GM19025 (cell line): ENCODE measurements around the gene SMOC1.

Source experiments
- ATAC-seq: cut with Tn5 transposase; IDR thresholded peaks from one replicate; pipeline ENCODE4 v1.9.1; 2021; ENCODE audit warnings: mild to moderate bottlenecking, low read depth, moderate library complexity; ENCODE audit not compliant: unreplicated experiment

SMOC1 gene

DNA sequence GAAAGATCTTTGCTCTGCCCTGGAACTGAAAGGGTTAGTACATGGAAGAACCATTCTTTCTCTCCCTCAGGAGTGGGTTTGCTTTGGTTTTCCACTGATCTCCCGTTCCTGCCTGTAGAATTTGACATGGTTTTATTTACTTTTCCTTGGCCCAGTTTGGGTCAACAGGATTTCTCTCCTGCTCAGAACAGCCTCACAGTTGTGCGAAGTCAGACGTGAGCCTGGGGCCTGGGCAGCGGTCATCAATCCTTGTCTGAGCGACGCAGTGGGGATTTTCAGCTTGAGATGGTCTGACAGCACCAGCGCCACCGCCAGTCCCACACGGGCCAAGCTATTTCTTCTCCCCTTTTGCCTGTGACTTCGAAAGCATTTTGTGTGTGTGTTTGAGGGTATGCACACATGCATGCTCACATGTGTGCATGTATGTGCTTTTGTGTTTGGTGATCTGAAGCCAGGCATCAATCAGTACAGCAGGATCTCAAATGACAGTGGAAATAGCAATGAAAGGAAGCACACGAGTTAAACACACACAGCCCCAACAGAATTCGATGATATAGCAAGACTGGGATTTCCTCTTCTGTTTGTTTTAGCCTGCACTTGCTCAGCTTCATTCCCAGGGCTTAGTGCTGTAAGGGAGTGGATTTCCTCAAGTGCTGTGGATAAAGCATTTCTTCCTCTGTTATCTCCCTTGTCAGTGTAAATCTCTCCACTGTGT, 58.3 kb downstream of the SMOC1 start:
- ATAC-seq = no peak

DNA sequence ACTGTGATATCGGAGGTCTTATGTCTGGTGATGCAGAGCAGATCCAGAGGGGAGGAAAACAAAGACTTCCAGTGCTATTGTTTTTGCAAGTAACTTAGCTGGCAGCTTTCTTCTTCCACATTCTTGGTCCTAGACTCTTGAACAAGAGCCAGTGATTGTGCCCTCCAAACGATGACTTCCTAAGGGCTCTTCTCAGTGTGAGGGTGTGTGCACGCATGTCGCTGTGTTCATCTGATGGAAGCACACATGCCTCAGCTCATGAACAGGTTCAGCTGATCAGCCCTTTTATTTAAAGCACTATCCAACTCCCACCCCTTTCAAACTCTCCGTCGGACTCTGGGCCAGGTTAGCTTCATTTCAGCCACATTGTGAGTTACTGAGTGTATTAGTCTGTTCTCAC, 59.5 kb downstream of the SMOC1 start:
- ATAC-seq = no peak

GRCh38 chr14:69941768-69942742, 62.8 kb downstream of the SMOC1 start:
- ATAC-seq = no peak

GRCh38 chr14:69943084-69943780, 64.0 kb downstream of the SMOC1 start:
- ATAC-seq = no peak

DNA sequence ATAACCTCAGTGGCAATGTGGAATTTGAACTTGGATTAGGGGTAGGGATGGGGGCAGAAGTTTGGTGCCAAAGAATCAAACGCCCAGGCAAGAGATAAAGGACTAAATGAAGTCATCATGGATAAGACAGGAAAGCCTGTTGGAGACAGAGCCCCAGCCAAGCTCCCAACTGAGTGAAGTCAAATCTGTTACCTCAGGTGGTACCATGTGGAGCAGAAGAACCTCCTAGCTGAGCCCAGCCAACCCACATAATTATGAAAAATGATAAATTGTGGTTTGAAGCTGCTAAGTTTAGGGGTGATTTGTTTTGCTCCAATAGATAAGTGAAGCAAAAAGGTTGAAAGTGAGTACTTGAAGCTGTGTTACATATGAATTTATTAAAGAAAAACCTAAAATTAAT, 66.1 kb downstream of the SMOC1 start:
- no peak for ATAC-seq

DNA sequence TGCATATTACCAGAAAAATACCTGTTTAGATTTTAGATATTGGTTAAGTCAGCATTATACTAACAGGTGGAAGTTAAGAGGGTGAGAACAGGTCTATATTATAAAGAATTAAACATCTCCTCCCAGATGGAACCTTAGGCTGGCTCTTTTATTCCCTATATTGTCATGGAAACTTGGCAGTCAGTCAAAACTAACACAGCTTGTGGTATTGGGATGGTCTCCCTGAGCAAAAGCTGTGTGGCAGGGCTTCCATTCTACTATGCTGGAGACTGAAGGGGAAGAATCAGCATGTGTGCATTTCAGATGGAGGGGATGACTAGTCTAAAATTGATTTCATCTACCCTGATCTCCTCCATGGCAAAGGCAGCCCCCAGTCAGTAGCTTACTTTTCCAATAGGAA, 66.7 kb downstream of the SMOC1 start:
- no peak for ATAC-seq

DNA sequence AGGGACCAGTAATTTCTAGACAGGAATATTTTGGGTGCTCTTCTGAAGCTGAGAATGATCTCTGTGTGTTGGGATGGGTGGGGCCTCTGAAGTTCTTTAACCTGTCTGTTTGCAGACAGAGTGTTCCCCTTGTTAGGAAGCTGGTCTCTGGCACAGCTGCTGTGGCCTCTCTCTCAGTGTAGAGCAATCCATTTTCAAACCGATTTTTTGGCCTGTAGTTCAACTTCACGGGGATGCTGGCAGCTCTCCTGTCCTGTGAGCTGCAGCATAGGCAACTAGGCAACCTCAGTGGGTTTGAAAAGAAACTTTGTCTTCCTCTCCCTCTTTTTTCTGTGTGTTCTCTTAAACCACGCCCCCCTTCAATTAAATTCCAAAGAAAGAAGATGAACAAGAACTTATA, 69.1 kb downstream of the SMOC1 start:
- ATAC-seq = no peak

GRCh38 chr14:69951263-69951662, 72.0 kb downstream of the SMOC1 start:
- no peak for ATAC-seq

DNA sequence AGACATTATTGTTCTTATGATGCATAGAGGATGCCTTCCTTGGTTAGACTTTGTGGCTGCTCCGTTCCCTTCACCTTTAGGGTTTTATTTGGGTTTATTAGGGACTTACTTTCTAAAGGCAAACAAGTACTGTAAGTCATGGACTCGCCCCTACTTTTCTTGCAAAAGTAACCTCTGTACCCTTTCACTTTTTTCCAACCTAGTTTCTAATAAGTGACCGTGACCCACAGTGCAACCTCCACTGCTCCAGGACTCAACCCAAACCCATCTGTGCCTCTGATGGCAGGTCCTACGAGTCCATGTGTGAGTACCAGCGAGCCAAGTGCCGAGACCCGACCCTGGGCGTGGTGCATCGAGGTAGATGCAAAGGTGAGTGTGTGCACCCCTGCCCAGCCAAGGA, 72.7 kb downstream of the SMOC1 start:
- no peak for ATAC-seq

GRCh38 chr14:69953266-69953915, 74.2 kb downstream of the SMOC1 start:
- no peak for ATAC-seq

DNA sequence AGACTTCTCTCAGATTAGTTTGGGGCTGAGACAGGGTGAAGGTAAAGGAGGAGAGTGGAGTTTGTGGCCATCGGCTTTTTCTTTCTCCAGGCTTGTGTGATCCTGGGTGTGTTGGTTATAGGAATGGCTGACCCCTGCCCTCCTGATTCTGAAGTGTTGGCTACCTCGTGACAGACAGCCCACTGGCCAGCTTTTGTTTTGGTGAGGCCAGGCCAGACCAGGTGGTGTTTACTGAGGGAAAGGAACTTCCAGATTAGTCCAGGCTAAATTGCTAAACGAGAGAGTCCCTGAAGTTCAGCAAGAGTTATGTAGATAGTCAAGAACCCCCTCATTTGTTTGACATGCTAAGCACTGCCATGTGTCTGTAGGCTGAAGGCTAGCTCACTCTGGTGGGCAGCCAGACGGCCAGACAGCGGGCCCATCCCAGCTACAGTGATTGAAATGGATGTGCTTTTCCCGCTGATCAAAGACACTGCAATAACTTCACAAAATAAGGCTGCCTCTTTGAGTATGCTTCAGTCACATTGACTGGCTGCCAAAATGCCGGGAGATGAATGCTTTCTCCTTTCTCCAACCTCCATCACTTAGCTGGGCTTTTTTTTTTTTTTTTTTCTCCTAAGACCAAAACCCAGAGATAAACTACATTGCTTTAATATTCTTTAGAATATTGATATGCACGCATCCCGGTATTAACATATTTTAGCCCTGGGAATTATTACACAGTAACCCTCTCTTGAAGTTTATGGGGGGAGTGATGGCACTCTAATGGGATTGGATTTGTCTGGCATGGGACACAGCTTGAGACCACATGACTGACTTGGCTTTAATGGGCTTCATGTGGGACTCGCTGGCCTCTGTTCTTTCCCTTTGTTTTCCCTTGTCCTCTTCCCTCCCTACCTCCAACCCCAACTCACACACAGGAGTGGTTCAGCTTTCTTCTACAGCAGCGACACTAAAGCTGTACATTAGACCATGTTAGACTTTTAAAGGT, 76.9 kb downstream of the SMOC1 start:
- ATAC-seq = no peak

DNA sequence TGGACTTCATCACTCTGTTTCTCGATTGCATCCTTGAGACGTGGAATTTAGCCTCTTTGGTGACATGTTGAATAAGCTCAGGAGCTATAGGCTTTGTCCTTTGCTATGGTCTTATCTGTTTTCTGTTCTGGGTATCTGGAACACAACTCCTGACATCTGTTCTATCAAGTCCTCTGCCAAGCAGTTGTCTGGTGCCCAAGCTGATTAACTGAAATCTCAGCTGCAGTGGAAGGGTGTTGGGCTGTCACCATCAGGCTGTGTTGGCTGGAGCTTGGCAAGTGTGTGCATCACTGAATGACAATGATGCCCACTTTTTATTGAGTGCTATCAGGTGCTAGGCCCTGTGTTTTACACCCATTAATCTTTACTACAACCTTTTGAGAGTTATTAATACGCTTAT, 77.8 kb downstream of the SMOC1 start:
- ATAC-seq = no peak

DNA sequence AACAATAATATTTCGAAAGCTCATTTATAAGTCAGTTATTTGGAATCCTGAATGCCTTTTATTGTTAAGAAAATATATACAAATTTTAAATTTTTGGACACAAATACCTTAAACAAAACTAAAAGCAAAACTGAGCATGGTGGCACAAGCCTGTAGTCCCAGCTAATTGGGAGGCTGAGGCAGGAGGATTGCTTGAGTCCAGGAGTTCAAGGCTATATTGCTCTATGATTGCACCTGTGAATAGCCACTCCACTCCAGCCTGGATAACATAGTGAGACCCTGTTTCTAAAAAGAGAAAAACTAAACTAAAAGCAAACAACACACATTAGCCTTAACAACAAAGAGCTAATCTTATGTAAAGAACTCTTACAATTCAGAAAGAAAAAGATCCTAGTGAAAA, 78.8 kb downstream of the SMOC1 start:
- ATAC-seq = no peak

DNA sequence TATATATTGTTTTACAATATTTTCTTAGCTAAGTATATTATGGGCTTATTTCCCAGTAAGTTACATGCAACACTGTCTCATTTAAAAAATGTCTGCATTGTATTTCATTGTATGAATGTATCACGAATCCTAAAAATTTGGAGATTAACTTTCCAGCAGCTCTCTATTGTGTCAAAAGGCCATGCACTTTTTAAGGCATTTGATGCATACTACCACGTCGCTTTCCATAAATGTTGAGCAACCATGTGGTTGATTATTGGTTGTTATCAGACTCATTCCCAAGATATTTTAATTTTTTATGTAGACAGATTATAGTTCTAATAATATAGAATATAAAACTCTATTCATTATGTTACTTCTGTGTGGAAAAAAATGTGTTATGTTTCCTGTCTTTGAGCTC, 79.9 kb downstream of the SMOC1 start:
- no peak for ATAC-seq

DNA sequence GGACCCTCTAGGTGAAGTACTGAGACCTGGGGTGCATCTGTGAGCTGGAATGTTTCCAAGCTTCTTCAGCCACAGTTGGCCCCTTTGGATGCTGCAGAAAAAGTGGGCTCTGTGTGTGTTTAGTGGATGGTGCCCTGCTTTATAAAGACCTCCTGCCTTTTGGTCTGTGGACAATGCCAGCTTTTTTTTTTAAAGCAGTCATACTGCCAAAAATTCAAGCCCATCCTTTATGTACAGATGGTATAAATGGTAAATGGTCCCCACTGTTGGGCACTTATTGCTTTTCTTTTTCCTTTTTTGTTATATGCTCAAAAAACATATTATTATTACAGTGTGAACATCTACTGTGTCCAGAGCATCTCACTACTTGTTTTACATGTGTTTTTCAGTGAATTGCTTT, 81.1 kb downstream of the SMOC1 start:
- no peak for ATAC-seq

DNA sequence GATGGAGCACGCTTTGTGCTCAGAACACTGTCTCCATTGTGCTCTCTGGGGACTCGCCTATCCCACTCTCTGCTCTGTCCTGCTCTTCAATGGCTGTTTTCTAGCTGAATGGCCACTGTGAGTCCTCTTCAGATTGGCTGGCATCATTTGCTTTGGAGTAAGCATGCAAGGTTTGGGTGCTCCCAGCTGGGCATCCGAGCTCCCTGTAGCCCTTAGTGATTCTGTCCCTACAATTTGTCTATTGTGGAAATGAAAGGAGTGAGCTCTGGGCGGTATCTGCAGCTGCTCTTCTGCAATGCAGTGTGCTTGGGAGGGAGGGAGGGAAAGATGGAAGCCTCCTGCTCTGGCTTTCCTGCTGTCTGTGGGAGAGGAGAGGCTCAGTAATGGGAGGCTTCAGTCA, 84.8 kb downstream of the SMOC1 start:
- ATAC-seq = no peak

GRCh38 chr14:69964841-69965240, 85.6 kb downstream of the SMOC1 start:
- no peak for ATAC-seq

GRCh38 chr14:69968132-69968531, 88.9 kb downstream of the SMOC1 start:
- no peak for ATAC-seq

DNA sequence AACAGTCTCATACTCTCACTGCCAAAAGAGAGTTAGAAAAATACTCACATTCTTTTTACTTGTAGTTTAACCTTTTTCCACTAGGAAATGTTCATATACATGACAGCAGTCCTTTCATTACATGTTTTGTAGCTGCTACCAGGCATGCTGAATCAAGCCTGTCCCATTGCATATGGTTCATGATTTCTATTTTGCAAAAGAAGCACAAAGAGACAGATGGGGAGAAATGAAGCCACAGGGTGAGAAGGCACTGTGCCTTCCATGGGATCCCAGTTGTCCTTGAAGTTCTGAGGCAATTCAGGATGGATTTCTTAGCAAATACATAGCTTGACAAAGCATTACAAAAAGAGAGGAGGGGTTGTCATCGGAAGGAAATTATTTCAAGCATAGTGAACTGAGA, 89.5 kb downstream of the SMOC1 start:
- no peak for ATAC-seq

DNA sequence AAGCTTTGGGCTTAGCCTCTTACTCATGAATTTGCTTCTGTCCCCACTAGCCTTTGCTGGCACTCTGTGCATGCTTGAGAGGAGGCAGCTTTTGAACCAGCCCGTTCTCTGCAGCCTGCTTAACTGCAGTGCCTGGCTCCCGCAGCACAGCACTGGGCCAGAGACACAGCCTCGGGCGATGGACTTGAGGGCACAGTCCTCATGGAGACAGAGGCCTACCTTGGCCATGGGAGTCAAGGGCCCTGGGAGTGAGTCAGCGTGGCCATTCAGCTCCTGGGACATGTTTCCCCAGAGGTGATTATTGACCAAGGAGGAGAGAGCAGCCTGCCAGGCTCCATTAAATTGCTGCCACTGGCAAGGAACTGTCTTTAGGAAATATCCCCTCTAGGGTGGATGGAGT, 93.5 kb downstream of the SMOC1 start:
- ATAC-seq = no peak
